WI38 (cell line): ENCODE data around the gene BEST2.
"Not testable (repeated sequence)": the region's sequence is repeated elsewhere in the genome, so short reads cannot be mapped to it uniquely, and the experiment has no call there.

Experiments used
- H3K4me3 ChIP-seq: 2 replicates; pipeline ENCODE4 v1.5.1; 2011; ENCODE audit warnings: low read depth, mild to moderate bottlenecking, control low read depth, low read length
- CTCF ChIP-seq: IDR thresholded peaks from 2 replicates; pipeline ENCODE4 v1.5.1; 2012; ENCODE audit warnings: low read depth, mild to moderate bottlenecking, control low read depth, low read length

BEST2 gene

DNA sequence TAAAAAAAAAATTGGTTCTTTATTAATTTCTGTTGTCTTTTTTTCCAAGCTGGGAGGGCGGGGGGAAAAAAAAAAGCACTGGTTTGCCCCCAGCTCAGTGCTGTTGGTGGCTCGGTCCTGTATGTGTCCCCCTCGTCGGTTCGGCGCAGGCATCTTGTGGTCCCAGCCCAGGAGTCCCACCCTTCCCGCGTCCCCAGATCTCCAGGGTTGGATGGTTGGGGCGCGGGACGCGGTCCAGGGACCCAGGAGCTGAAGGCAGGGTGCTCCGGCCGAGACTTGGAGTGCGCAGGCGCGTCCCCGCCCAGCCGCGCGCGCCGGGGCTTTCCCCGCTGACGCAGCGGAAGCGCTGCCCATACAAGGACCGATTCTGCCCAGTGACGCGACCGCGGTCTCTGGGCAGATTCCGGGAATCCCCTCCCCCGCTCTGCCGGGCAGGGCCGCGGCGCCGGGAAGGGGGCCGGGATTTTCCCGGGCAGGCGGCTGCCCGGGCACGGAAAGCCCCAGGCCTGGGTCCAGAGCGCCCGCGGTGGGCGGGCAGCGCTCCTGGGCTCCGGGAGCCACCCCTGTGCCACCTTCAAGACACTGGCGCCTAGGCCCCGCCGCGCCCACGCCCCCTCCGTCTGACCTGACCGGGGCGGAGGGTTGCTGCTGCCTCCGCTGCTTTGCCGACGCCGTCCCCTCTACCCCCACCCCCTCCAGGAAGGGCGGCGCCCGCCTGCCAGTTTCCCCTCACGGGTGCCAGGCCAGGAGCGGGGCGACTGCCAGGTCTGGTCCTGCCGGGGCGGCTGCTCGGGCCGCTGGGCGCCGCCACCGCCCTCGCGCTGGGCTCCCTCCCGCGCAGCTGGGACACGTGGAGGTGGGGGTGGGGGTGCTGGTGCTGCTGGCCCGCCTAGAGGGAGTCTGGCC is 42.0 kb downstream of the BEST2 start:
- TF ChIP-seq CTCF = no peak

DNA sequence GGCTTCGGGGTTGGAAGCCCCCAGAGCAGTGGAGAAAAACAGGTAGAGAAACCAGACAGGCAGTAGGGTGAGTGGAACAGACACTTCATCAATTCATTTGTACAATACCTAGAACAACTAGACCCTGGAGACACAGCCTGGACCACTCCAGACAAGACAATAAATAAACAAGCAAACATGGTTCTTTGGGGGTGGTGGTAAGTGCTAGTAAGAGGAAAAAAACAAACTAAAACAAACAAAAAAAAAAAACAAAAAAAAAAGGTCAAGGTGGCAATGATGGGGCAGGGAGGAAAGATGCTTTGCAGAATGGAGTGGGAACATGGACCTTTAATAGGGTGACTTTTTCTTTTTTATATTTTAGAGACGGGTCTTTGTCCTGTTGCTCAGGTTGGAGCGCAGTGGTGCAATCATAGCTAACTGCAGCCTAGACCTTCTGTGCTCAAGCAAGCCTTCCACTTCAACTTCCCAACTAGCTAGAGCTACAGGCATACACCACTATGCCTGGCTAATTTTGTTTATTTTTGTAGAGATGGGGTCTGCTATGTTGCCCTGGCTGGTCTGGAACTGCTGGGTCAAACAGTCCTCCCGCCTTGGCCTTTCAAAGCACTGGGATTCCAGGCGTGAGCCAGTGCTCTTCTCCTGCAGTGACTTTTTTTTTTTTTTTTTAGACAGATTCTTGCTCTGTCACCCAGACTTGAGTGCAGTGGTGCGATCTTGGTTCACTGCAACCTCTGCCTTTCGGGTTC is 42.8 kb downstream of the BEST2 start:
- H3K4me3 ChIP-seq = peak overlapping the region; percentile 91
- no peak for TF ChIP-seq CTCF

More for the DNA sequence above, 42.0 kb downstream of the BEST2 start:
- peak overlapping the region; percentile 91 for H3K4me3 ChIP-seq

DNA sequence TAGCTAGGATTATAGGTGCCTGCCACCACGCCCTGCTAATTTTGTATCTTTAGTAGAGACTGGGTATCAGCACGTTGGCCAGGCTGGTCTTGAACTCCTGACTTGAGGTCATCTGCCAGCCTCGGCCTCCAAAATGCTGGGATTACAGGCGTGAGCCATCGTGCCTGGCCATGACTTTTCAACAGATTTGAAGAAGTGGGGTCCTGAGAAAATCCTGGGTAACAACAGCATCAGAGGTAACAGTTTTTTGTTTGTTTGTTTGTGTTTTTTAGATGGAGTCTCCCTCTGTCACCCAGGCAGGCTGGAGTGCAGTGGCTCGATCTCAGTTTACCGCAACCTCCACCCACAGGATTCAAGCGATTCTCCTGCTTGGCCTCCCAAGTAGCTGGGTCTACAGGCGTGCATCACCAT is 43.4 kb downstream of the BEST2 start:
- no peak overlapping the region for H3K4me3 ChIP-seq
- no peak for TF ChIP-seq CTCF

- no peak overlapping the region for H3K4me3 ChIP-seq
- peak; percentile 96 for TF ChIP-seq CTCF
Measured at GRCh38 chr19:12796146-12797071, 44.8 kb downstream of the BEST2 start.

- H3K4me3 ChIP-seq = no peak overlapping the region
- TF ChIP-seq CTCF = no peak
Measured at GRCh38 chr19:12797141-12797587, 45.6 kb downstream of the BEST2 start.

- not testable (repeated sequence) for H3K4me3 ChIP-seq
Measured at GRCh38 chr19:12797607-12798006, 46.0 kb downstream of the BEST2 start.
